ENCODE measurements around the gene IL1RL2. TPM values are rescaled to one million over a fixed set of nuclear protein-coding genes. Genes with fewer than 3 reads are reported as not detected.

Gene IL1RL2
- total RNA-seq, 1 experiment from 2014 or later: not detected

DNA sequence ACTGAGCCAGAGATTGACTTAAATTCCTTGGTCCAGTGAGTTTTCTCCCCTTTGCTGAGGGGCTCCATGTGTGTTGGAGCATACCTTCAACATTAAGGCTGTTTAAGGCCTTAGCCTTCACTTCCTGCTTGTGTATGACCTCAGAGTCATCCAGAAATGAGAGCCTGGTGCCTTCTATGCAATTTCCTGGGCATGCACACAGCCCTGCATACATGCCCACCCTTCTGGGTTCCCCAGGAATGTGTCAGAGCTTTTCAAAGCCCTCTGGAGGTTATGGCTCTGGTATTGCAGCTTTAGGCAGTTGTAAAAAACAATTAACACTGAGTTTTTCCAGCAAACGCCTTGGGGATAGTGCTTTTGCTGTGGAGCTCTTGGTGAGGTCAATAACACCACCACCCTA, 27.5 kb upstream of the IL1RL2 start:
- peak; percentile 52; the same call in 1 of the 2 replicates for ATAC-seq
- ChIA-PET CTCF (interaction anchor here (1.3 to 1.5 kb wide), 2 partner anchors 139 to 153 kb away, joined by 5 read pairs; no protein-coding TSS in a partner anchor), POLR2A (interaction anchor here (1.0 kb wide), 1 partner anchor 10 kb away, joined by 3 read pairs; no protein-coding TSS in a partner anchor)
- no peak for DNase-seq (ENCODE audit: low spot score)
- H3K9me3 Mint-ChIP-seq: no peaks in the 10 kb centered on the region
- H3K36me3 Mint-ChIP-seq: no peaks in the 10 kb centered on the region
- H3K27me3 Mint-ChIP-seq (ENCODE audit: low read depth): no peaks in the 10 kb centered on the region
- no peak overlapping the region for H3K27ac Mint-ChIP-seq
- H3K4me3 Mint-ChIP-seq: no peak overlapping the region
- TF ChIP-seq RELA (CRISPR knock-in tag; IDR thresholded peaks at IDR 0.05; ENCODE audit: borderline replicate concordance): no peak
- TF ChIP-seq OVOL2 (CRISPR knock-in tag; IDR thresholded peaks at IDR 0.05; ENCODE audit: borderline replicate concordance): no peak
- TF ChIP-seq TCF7 (CRISPR knock-in tag; IDR thresholded peaks at IDR 0.05; ENCODE audit: low read depth): no peak
- no peak for TF ChIP-seq ZNF219 (CRISPR knock-in tag; IDR thresholded peaks at IDR 0.05; ENCODE audit: borderline replicate concordance)
- H3K4me1 Mint-ChIP-seq: peaks cover 7% of the 10 kb centered on the region

DNA sequence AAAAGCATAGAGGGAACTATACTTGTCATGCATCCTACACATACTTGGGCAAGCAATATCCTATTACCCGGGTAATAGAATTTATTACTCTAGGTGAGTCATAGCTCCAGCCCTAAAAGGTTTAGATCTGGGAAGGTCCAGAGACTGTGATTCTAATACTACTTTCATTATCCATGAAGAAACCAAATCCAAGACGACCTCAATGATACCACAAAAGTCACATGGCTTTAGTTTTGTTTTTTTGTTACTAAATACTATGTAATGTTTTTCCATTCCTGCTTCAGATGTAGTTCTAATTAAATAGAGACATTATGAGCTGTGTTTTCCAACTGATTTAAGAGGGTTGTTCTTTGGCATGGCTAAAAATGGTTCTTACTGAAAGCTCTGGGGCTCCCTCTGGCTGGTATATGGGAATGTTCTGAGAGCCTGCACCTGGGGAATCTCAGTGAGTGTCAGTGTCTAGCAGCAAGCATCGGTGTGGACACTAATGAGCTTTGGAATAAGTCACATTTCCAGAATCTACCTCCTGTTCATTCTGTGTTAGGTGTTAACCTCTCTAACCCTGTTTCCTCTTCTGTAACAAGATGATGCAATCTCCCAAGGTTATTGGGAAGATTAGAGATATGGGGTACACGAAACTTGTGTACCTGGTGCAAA, 20.5 kb upstream of the IL1RL2 start:
- no peak overlapping the region for H3K4me3 Mint-ChIP-seq
- peaks cover 1% of the 10 kb centered on the region for H3K4me1 Mint-ChIP-seq
- H3K9me3 Mint-ChIP-seq: no peaks in the 10 kb centered on the region
- H3K27ac Mint-ChIP-seq: no peak overlapping the region
- no peaks in the 10 kb centered on the region for H3K36me3 Mint-ChIP-seq
- POLR2A ChIA-PET: interaction anchor here (0.5 kb wide), 1 partner anchor 574 kb away, joined by 3 read pairs; no protein-coding TSS in a partner anchor
- peak; percentile 85 for ATAC-seq
- H3K27me3 Mint-ChIP-seq (ENCODE audit: low read depth): no peaks in the 10 kb centered on the region
- no peak for DNase-seq (ENCODE audit: low spot score)
- no peak for TF ChIP-seq USF1 (CRISPR knock-in tag; IDR thresholded peaks at IDR 0.05)
- TF ChIP-seq, protein P1, sequence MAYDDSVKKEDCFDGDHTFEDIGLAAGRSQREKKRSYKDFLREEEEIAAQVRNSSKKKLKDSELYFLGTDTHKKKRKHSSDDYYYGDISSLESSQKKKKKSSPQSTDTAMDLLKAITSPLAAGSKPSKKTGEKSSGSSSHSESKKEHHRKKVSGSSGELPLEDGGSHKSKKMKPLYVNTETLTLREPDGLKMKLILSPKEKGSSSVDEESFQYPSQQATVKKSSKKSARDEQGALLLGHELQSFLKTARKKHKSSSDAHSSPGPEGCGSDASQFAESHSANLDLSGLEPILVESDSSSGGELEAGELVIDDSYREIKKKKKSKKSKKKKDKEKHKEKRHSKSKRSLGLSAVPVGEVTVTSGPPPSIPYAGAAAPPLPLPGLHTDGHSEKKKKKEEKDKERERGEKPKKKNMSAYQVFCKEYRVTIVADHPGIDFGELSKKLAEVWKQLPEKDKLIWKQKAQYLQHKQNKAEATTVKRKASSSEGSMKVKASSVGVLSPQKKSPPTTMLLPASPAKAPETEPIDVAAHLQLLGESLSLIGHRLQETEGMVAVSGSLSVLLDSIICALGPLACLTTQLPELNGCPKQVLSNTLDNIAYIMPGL (CRISPR knock-in tag; IDR thresholded peaks at IDR 0.05): no peak
- TF ChIP-seq GABPB1 (CRISPR knock-in tag; IDR thresholded peaks at IDR 0.05): peak; percentile 94
- TF ChIP-seq, protein P2, sequence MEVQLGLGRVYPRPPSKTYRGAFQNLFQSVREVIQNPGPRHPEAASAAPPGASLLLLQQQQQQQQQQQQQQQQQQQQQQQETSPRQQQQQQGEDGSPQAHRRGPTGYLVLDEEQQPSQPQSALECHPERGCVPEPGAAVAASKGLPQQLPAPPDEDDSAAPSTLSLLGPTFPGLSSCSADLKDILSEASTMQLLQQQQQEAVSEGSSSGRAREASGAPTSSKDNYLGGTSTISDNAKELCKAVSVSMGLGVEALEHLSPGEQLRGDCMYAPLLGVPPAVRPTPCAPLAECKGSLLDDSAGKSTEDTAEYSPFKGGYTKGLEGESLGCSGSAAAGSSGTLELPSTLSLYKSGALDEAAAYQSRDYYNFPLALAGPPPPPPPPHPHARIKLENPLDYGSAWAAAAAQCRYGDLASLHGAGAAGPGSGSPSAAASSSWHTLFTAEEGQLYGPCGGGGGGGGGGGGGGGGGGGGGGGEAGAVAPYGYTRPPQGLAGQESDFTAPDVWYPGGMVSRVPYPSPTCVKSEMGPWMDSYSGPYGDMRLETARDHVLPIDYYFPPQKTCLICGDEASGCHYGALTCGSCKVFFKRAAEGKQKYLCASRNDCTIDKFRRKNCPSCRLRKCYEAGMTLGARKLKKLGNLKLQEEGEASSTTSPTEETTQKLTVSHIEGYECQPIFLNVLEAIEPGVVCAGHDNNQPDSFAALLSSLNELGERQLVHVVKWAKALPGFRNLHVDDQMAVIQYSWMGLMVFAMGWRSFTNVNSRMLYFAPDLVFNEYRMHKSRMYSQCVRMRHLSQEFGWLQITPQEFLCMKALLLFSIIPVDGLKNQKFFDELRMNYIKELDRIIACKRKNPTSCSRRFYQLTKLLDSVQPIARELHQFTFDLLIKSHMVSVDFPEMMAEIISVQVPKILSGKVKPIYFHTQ (CRISPR knock-in tag; IDR thresholded peaks at IDR 0.05): no peak
- no peak for TF ChIP-seq CBFB (CRISPR knock-in tag; IDR thresholded peaks at IDR 0.05; ENCODE audit: low read depth)
- 0 out of 2 replicates have a peak, but pooled peaks have one; percentile 20 for TF ChIP-seq RORB (CRISPR knock-in tag; IDR thresholded peaks at IDR 0.05)
- TF ChIP-seq MXD4 (CRISPR knock-in tag; IDR thresholded peaks at IDR 0.05; ENCODE audit: borderline replicate concordance): no peak
- CTCF ChIA-PET: interaction anchor here (0.6 to 2.7 kb wide), 24 partner anchors 11 to 785 kb away, joined by 3 to 36 read pairs (median 4); partner anchors contain the start of genes IL1R1 and IL1RL2

DNA sequence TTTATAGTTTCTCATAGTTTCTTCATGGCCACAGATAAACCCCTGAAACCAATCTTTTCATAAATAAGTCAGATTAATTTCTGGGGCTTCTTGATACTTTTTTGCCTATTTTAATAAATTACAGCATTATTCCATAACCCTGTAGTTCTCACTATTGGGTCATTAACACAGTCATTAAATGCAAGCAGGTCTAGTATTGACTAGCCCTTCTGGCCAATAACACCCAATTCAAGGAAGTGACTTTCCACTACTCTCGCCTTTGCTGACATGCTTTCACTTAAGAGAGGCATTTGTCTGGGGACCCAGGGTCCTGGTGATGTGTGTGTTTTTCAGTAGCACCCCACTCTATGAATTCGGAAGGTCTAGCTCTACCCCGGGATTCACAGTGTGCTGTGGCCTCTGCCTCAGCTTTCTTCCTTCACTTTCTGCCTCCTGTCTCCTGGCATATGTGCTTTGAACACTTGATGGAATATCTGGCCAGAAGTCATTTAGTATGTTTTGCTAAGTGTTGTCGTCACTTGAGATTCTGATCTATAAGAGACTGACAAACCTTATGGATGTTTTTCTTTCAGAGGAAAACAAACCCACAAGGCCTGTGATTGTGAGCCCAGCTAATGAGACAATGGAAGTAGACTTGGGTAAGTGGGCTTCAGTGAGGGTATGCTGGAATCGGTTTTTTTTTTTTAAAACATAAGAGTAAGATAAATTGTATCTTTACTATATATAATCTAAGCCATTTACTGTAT, 18.6 kb upstream of the IL1RL2 start:
- peaks cover 10% of the 10 kb centered on the region for H3K4me1 Mint-ChIP-seq
- no peaks in the 10 kb centered on the region; the same call in 1 of the 2 replicates for H3K27me3 Mint-ChIP-seq (ENCODE audit: low read depth)
- no peak for ATAC-seq
- DNase-seq (ENCODE audit: low spot score): no peak
- ChIA-PET POLR2A (no interaction called here), CTCF (interaction anchor here (0.7 to 0.8 kb wide), 2 partner anchors 134 to 148 kb away, joined by 3 read pairs; no protein-coding TSS in a partner anchor)
- H3K36me3 Mint-ChIP-seq: no peaks in the 10 kb centered on the region
- H3K27ac Mint-ChIP-seq: no peak overlapping the region
- H3K4me3 Mint-ChIP-seq: no peak overlapping the region
- H3K9me3 Mint-ChIP-seq: no peaks in the 10 kb centered on the region
- TF ChIP-seq HMGA2 (CRISPR knock-in tag; IDR thresholded peaks at IDR 0.05) (no peak), ZNF219 (CRISPR knock-in tag; IDR thresholded peaks at IDR 0.05; ENCODE audit: borderline replicate concordance) (no peak), FOXP1 (CRISPR knock-in tag; IDR thresholded peaks at IDR 0.05; ENCODE audit: borderline replicate concordance) (no peak), CBFB (CRISPR knock-in tag; IDR thresholded peaks at IDR 0.05; ENCODE audit: low read depth) (no peak), MXD4 (CRISPR knock-in tag; IDR thresholded peaks at IDR 0.05; ENCODE audit: borderline replicate concordance) (no peak), MAX (CRISPR knock-in tag; IDR thresholded peaks at IDR 0.05) (no peak), ZNF232 (CRISPR knock-in tag; IDR thresholded peaks at IDR 0.05) (no peak), KAT7 (CRISPR knock-in tag; IDR thresholded peaks at IDR 0.05; ENCODE audit: borderline replicate concordance) (no peak), MYBL2 (CRISPR knock-in tag; IDR thresholded peaks at IDR 0.05) (no peak), ZNF317 (CRISPR knock-in tag; IDR thresholded peaks at IDR 0.05; ENCODE audit: borderline replicate concordance, low read depth) (no peak), PRRX2 (CRISPR knock-in tag; IDR thresholded peaks at IDR 0.05) (no peak)
- TF ChIP-seq, protein P3, sequence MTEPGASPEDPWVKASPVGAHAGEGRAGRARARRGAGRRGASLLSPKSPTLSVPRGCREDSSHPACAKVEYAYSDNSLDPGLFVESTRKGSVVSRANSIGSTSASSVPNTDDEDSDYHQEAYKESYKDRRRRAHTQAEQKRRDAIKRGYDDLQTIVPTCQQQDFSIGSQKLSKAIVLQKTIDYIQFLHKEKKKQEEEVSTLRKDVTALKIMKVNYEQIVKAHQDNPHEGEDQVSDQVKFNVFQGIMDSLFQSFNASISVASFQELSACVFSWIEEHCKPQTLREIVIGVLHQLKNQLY (CRISPR knock-in tag; IDR thresholded peaks at IDR 0.05): no peak
